OCI-LY7 (cell line): ENCODE measurements around the gene SF3A1. TPM values are rescaled to one million over a fixed set of nuclear protein-coding genes. Genes with fewer than 3 reads are reported as not detected.

Source experiments
- BruUV-seq: library from RNA; stranded (reverse); fragments of 400-500 nt; replicated peaks from 2 replicates; lab custom pipeline; 2021; lab: Mats Ljungman, UMichigan
- CTCF ChIA-PET: fragments of 300-600 bp; sonication (Branson Sonifier 250); formaldehyde crosslinking; loops from one replicate; lab custom pipeline; 2022; ENCODE audit warnings: antibody characterized with exemption; ENCODE audit not compliant: unreplicated experiment; lab: Charles Lee
- POLR2A ChIA-PET: fragments of 300-600 bp; sonication (Branson Sonifier 250); formaldehyde crosslinking; loops from one replicate; lab custom pipeline; 2022; ENCODE audit warnings: antibody characterized with exemption; lab: Charles Lee
- DNase-seq: peaks from one replicate; pipeline ENCODE4 v3.0.0-alpha.2; 2015; ENCODE audit warnings: low spot score
- H2AFZ ChIP-seq: fragments of 200-600 bp; sonication (generic), shearing (Covaris generic); 2 replicates; pipeline ENCODE4 v1.6.1; 2014; ENCODE audit warnings: mild to moderate bottlenecking, antibody characterized with exemption, low read length, moderate library complexity
- H3K27ac ChIP-seq: fragments of 200-600 bp; sonication (generic); 2 replicates; pipeline ENCODE4 v1.5.1; 2014; ENCODE audit warnings: mixed run types, low read depth, mild to moderate bottlenecking, moderate library complexity, low read length, inconsistent platforms; ENCODE audit not compliant: poor library complexity, severe bottlenecking
- H3K36me3 ChIP-seq: fragments of 200-600 bp; sonication (generic); 2 replicates; pipeline ENCODE4 v1.6.1; 2014; ENCODE audit warnings: mild to moderate bottlenecking, antibody characterized with exemption, low read length, moderate library complexity, mixed read lengths; ENCODE audit not compliant: insufficient read depth
- H3K4me1 ChIP-seq: fragments of 200-600 bp; sonication (generic); 2 replicates; pipeline ENCODE4 v1.5.1; 2014; ENCODE audit warnings: mild to moderate bottlenecking, low read length; ENCODE audit not compliant: insufficient read depth, poor library complexity, severe bottlenecking
- H3K4me2 ChIP-seq: fragments of 200-600 bp; sonication (generic); 2 replicates; pipeline ENCODE4 v1.6.1; 2014; ENCODE audit warnings: mild to moderate bottlenecking, low read length
- H3K4me3 ChIP-seq: fragments of 200-600 bp; sonication (generic); 2 replicates; pipeline ENCODE4 v1.5.1; 2014; ENCODE audit warnings: mild to moderate bottlenecking, low read depth, low read length; ENCODE audit not compliant: poor library complexity, severe bottlenecking
- H3K79me2 ChIP-seq: fragments of 200-600 bp; sonication (generic); 2 replicates; pipeline ENCODE4 v1.6.1; 2016; ENCODE audit warnings: low read depth, mild to moderate bottlenecking, low read length, moderate library complexity, mixed read lengths; ENCODE audit not compliant: insufficient read depth
- H3K9me2 ChIP-seq: fragments of 200-600 bp; sonication (generic); 2 replicates; pipeline ENCODE4 v1.6.1; 2016; ENCODE audit warnings: mild to moderate bottlenecking, low read length, mixed read lengths; ENCODE audit not compliant: insufficient read depth
- H3K9me3 ChIP-seq: fragments of 200-600 bp; sonication (generic); 2 replicates; pipeline ENCODE4 v1.6.1; 2014; ENCODE audit warnings: mild to moderate bottlenecking, mixed run types, low read length, mixed read lengths
- H4K20me1 ChIP-seq: fragments of 200-600 bp; sonication (generic); 2 replicates; pipeline ENCODE4 v1.6.1; 2014; ENCODE audit warnings: mild to moderate bottlenecking, antibody characterized with exemption, low read length, moderate library complexity, mixed read lengths; ENCODE audit not compliant: insufficient read depth
- CTCF ChIP-seq: fragments of 200-600 bp; sonication (generic); conservative IDR thresholded peaks from 2 replicates; pipeline ENCODE4 v1.5.1; 2014; ENCODE audit warnings: mild to moderate bottlenecking, antibody characterized with exemption, low read length, moderate library complexity, mixed read lengths
- EZH2phosphoT487 ChIP-seq: fragments of 200-600 bp; sonication (generic); IDR thresholded peaks from 2 replicates; pipeline ENCODE4 v1.6.1; 2018; ENCODE audit warnings: low read depth, borderline replicate concordance, mild to moderate bottlenecking, mixed run types, antibody characterized with exemption, low read length, moderate library complexity, mixed read lengths
- intact Hi-C: fragments of 100-400 bp; cut with micrococcal nuclease; formaldehyde crosslinking; loops from one replicate; pipeline ENCODE4 v1.10.0; 2022; ENCODE audit not compliant: unreplicated experiment
- total RNA-seq, 2 experiments: library from RNA; depleted of rRNA in 1 of 2; stranded (reverse); fragments of >200 nt in 1 of 2; shearing (Covaris generic) in 1 of 2; gene quantifications; 2 replicates each; pipeline ENCODE4 v1.2.3, GENCODE V29; 2014 to 2022

SF3A1 gene
- total RNA-seq, 2 experiments from 2014 or later: 71.8 to 200 TPM

GRCh38 chr22:30325724-30326254 lies 30.9 kb downstream of the SF3A1 start:
- H3K4me1 ChIP-seq: peaks cover 33% of the 10 kb centered on the region
- no peaks in the 10 kb centered on the region for H3K79me2 ChIP-seq
- no peak for DNase-seq

GRCh38 chr22:30325065-30325720 lies 31.5 kb downstream of the SF3A1 start:
- CTCF ChIA-PET: no interaction called here
- H3K36me3 ChIP-seq: peaks cover 9% of the 10 kb centered on the region; the same call in 1 of the 2 replicates
- POLR2A ChIA-PET: interaction anchor here (0.8 kb wide), 1 partner anchor 446 kb away, joined by 4 read pairs; no protein-coding TSS in a partner anchor
- no TSS peak for BruUV-seq
- no peak overlapping the region for H2AFZ ChIP-seq
- TF ChIP-seq EZH2phosphoT487 (no peak), CTCF (no peak)
- no peaks in the 10 kb centered on the region for H4K20me1 ChIP-seq
- H3K4me3 ChIP-seq: peak overlapping the region; percentile 90
- H3K27ac ChIP-seq: no peak overlapping the region
- intact Hi-C loops: no loop called here
- H3K4me1 ChIP-seq: peaks cover 33% of the 10 kb centered on the region
- no peaks in the 10 kb centered on the region for H3K9me2 ChIP-seq
- no peaks in the 10 kb centered on the region for H3K9me3 ChIP-seq
- peak overlapping the region; percentile 77 for H3K4me2 ChIP-seq
- H3K79me2 ChIP-seq: no peaks in the 10 kb centered on the region
- no peak for DNase-seq

More at GRCh38 chr22:30325724-30326254, 30.9 kb downstream of the SF3A1 start:
- no TSS peak for BruUV-seq
- Histone ChIP-seq H4K20me1 (no peaks in the 10 kb centered on the region), H3K27ac (no peak overlapping the region), H3K36me3 (peaks cover 14% of the 10 kb centered on the region; the same call in 1 of the 2 replicates), H3K4me2 (peak overlapping the region; percentile 77), H3K4me3 (peak overlapping the region; percentile 90), H2AFZ (no peak overlapping the region), H3K9me2 (no peaks in the 10 kb centered on the region), H3K9me3 (no peaks in the 10 kb centered on the region)
- intact Hi-C loops: loop anchor here (2.0 kb wide), 1 partner anchor 61 kb away; the partner anchor contains the start of gene RNF215
- ChIA-PET POLR2A (interaction anchor here (0.8 kb wide), 1 partner anchor 446 kb away, joined by 4 read pairs; no protein-coding TSS in a partner anchor), CTCF (interaction anchor here (1.7 kb wide), 1 partner anchor 38 kb away, joined by 5 read pairs; no protein-coding TSS in a partner anchor)
- TF ChIP-seq CTCF: no peak
